NK-92 (cell line): ENCODE results near the gene AKAP7.

Source experiments
- DNase-seq: peaks from one replicate; lab custom pipeline; 2025; ENCODE audit not compliant: unreplicated experiment; lab: John Stamatoyannopoulos, UW

Gene AKAP7

DNA sequence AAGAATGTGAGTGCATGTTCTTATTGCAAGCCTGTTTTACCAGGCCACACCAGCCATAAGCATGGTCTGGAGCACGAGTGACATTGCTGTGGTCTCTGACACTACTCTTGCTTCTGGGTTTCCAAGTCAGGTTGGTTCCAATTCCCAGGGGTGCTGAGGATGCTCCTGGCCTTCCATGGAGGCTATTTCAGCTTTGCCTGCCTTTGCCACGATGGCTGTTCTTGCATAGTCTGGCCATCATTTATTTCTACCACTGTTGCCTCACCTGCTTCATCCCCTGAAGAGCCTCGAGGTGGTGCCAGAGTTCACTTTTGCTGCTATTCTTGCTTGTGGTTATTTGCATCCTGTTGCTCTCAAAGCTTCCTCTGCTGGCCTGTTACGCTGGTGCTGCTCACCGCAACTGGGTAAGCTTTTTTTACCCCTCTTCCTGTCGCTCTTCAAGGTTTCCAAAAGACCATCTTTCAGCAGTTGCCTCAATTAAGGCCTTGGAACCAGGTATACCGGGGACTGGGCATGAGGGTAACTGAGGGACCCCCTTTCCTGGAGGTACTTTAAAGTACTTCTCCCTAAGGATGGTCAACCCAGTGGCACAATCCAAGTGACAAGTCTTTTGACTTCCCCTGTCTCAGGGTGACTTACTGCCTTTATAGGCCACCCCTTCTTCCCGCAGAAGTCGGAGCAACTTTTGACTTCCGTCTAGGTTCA lies 64.5 kb downstream of the AKAP7 start:
- DNase-seq, result no peak

DNA sequence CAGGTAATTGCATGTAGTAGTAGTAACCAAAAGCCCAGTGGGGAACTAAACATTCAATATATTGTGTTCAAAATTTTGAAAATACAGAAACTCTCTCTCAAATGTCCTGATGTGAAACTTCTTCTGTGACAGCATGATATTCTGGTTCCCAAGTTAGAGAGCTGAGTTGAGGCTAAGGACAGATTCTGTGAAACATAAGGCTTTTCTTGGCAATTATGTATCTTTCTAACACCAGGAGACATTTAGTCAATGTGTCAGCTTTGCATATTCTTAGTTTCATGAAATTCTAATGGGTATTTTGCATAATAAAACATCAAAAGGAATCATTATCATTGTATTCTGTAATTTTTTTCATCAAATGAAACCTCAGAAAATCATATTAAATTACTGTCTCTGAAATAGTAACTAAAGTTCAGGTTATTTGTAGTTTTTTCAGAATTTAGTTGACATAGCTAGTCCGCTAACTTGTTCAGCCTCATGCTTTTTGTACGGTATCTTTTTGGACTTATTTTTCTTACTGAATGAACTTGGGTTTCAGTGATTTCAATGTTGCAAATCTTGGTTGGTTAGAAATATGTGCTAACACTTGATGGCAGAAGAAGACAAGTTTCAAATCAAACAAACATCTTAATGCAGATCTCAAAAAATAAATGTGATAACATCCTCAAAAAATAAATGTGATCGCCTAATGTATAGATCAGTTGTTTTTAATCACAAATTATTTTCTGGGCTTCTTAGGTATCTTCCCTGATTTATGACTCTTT lies 70.4 kb downstream of the AKAP7 start:
- no peak for DNase-seq

DNA sequence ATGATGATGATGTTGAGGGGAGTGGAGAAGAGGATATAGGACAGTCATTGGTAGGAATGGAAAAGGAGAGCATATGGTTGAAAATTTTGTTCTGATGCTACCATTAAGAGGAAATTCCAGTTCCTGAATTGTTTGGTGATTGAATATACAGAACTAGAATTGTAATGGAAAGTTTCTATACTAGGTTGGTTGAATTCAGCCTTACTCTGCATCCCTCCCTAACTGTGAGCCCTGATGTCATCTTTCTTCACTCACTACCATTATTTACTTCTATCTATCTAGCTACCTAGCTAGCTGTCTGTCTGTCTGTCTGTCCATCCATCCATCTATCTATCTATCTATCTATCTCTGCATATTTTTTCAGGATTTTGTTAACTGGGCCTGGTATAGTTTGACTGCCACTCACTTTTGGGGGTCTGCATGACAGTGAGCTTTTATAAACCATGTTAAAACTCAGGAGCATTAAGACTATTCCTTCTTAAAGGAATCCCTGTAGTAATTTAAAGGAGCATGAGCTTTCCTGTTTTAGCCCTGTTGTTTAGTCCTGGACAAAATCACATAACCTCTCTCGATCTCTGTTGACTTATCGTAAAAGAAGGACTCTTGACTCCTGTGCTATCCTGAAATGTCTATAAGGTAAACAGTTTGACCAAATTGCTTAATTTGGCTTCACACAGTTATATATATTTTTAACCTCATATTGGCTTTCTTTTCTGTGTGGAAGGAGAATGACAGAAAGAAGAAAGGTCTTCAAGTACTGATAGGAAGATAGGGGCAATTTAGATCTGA lies 71.4 kb downstream of the AKAP7 start:
- no peak for DNase-seq

DNA sequence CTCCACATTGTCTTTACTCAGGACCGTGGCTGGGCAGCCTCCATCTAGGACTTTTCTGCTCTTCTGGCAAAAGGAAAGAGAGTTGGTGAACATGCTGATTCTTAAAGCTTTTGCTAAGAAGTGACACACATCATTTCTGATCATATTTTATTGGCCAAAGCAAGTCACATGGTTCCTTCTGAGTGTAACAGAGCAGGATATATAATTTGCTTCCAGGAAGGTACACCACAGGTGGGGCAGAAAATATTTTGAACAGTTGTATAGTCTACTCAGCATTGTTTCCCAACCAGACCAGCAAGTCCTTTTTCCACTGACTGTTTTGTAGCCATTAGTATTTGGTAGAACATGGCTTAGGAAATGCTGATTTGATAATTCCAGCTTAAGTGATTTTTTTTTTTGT lies 73.5 kb downstream of the AKAP7 start:
- DNase-seq, result no peak

DNA sequence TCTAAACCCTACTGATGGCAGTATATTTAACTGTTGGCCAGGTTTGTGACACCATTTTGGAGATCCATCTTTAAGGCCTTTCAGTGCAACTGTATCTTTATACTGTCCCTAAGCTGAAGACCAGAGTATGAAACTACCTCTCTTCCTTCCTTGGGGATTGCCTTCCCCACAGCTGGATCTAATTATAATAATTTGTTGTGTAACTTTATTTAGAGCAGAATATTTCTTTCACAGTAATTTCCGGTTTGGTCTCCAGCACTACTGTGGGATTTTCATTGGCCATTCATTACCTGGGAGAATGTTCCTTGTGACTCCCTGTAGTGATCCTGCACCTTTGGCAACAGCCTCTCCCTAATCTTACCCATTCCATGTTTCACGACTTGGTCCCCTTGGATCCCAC lies 75.2 kb downstream of the AKAP7 start:
- no peak for DNase-seq

DNA sequence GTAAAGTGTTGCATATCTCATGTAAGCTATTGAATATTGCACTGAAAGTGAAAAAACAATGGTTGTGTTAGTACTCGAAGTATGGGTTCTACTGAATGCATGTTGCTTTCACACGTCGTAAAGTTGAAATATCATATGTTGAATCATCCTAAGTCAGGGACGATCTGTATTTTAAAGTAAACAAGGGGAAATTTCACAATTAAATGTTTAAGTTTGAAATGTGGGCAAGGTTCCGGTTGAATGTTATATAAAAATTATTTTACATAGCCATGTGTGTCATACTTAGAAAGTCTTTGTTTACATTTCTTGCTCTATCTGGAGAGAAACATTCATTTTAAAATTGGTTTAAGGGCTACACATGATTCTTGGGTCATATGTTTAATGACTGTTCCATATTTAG lies 76.8 kb downstream of the AKAP7 start:
- DNase-seq, result no peak

DNA sequence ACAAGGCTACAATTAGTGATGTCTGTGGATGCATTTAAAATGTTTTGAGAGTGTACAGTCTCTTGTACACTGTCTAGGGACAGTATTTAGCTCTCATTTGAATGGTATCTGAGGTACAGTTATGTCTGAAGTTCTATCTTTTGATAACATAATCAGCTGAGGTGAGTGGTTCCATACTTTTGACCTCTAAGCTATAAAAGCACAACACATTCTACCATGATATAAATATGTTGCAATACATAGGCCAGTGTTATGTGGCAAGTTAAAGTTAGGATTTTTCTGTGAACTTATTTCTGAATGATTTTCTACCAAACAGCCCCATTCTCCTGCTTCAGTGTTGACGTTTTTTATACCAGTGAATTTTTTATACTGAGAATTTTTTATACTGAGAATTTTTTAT lies 77.6 kb downstream of the AKAP7 start:
- no peak for DNase-seq

DNA sequence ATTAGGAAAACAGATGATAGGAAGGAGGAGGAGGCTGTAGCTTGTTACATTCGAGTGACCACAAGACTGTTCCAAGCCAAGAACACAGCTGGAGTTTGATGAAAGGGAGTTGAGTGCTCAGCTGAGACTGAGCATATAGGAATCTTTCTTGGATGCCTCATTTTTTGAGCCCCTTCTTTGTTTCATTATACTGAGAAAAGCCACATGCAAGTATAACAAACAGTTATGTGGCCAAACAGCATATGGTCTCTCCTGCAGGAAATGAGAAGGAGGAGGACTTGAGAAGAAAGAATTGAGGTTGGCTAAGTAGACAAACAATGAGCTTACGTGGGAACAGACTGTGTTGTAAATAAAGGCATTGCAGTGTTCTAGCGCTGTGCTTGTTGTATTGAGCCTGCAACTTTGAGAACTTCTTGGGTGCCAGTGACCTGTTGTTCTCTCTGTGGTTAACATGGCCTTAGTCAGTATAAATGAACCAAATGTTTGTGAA lies 78.3 kb downstream of the AKAP7 start:
- DNase-seq, result no peak

DNA sequence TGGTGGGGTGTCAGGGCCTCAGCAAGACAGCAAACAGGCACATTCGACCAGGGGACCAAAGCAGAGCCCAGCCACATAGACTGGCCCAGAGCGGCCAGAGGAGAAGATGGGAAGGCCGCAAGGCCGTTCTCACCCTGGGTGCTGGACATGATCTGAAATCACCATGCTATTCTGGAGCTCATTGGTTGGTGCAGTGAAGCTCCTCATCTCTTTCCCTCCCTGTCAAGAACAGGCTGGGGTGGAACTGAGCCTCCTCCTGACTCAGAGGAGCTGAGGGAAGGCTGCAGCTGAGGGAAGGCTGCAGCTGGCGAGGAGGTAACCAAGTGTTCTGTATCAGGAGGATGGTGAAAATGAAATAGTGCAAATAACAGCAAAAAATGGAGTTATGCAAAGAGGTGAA lies 80.0 kb downstream of the AKAP7 start:
- no peak for DNase-seq

DNA sequence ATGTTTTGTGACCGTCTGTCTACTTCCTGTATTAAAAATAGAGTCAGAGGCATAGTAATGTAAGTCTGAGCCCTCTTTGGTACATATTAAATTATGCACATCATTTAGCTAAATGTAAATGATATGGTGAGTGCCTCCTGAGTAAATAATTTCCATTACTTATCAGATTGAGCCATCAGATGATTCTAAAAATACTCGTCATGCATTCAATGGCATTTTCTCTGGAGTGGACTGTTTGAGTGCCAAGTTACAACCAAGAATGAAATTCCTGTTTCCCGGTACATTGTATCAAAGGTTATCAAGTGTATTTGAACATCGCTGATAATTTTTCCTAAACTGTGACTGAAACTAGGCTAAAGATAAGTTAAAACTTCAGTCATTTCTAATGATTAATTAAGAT lies 81.0 kb downstream of the AKAP7 start:
- no peak for DNase-seq

DNA sequence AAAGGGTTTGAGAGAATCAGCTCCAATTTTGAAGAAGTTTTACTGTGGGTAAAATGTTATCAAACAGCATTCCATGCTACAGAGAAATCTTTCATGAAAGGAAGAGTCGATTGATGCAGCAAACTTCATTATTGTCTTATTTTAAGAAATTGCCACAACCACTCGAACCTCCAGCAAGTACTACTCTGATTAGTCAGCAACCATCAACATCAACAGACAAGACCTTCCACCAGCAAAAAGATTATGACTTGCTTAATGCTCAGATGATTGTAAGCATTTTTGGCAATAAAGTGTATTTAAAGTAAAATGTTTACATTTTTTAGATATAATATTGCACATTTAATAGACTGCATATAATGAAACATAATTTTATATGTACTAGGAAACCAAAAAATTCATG lies 87.5 kb downstream of the AKAP7 start:
- DNase-seq, result no peak

DNA sequence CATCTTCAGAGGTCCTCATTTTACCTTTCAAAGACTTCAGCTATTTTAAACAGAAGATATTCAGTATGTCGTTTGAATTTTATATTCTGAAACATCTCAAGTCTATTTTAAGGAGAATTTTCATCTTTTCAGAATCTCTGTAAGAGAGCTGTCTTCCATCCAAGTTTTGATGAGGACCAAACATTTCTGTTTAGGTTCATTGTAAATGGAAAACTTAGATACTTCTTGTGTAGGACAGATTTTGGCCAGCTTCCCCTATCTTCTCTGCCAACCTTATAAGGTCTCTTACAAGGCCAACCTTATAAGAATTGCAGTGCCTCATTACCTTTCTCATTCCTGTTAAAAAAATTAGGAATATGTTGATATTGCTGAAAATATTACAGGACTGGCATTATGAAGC lies 88.1 kb downstream of the AKAP7 start:
- no peak for DNase-seq

DNA sequence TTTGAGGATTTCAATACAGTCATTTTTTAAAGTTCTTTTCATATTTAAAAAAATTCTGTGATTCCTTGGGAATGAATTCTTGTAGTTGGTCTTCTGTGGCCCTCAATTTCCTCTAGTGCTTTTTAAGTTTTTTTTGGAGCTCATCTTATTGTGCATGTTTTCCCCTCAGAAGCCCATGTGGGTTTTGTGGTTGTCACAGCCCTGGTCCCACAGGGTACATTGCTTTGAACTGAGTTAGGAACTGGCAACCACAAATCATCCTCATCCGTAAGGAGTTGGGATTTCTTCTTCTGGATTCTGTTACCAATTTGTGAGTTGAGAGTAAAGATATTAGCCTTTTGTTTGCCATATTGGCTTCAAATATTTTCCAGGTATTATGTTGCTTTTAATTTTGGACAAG lies 89.9 kb downstream of the AKAP7 start:
- DNase-seq, result no peak

DNA sequence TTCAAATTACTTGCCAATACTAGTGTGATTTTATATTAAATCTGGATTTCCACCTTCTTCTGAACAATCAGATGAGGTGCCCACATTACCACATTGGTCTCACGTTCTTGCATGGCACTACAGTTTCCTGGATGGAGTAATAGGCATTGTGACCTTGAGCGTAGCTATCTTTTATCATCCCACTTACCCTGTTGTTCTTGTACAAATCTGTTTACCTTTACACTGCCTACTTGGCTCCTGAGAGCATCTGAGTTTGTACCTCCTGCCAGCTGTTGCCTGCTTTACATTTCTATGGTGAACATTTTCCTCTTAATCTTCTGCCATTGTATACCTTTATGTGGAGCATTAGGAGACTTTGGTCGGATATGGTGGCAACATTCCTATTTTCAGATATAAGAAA lies 90.7 kb downstream of the AKAP7 start:
- DNase-seq, result no peak

DNA sequence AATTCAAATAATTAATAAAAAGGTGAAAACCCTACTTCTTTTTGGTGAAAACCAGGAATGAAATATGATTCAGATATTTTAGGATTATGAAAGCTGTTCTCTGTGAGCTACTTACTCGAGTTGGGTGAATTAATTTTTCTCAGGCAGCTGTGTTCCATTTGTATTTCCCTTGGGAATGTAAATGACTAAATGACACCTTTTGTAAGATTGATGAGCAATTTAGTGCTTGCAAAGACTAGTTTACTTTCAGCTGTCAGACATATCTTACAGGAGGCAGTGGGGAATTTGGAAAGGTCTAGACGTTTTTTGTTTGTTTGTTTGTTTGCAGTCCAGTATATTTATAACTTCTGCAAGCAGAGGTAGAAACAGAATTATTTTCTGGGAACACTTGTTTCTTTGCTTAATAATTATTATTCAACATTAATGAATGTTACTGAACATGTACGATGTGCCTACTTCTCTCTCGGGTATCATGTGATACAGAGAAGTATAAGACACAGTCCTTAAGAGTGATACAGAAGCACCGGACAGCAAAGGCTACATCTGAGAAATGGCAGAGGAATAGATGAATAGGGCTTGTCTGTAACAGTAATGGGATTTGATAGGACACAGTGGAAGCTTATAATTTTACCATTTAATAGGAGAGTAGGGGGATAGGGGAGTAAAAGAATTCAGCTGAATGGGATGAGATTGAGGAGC lies 91.3 kb downstream of the AKAP7 start:
- no peak for DNase-seq

DNA sequence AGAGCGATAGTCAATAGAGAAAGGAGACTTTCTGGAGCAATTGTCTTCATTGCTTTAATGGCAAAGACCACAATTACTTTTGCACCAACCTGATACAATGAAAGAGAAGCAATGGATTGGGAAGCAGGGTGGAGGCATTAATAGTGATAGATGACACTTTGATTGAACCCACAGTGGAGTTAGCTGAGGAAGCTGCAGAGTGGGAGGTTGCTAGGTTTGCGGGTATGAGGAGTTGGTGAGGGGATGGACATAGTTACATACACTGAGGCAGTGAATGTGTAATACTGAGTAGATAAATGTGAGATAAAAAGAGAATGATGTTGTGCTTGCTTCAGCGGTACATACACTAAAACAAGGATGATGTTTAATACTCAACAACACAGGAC lies 91.9 kb downstream of the AKAP7 start:
- DNase-seq, result no peak

DNA sequence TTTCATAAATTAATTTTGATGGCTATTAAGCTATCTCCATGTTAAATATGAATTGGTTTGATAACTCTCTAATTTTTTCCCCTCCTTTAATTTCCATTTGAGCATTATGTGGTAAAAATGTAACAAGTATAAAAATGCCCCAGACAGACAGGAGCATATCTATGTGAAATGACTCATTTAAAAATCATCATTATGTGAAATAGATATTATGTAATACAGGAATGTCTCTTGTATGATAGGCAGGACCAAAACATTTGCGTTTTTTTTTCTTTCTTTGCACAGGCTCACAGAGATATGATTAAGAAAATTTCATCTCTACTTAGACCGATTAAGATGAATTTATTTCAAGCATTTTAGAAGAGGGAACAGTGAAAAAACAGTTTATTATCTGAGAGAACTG lies 95.8 kb downstream of the AKAP7 start:
- DNase-seq, result no peak

DNA sequence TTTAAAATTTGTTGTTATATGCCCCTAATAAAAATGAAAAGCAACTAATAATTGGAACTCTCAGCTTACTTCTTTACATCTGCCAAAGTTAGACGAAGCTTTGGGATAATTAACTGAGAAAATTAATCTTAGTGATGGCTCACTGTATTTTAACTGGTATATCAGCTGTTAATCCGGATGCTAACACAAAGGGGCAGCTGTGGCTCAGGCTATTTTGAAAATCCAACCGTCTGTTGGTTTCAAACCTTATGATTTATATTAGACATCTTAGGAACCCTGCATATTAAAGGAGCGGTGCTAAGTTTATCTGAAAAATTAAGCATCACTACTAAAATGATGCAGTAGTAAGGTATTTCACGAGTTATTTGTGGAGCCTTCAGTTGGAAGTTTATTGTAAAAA lies 96.6 kb downstream of the AKAP7 start:
- no peak for DNase-seq

DNA sequence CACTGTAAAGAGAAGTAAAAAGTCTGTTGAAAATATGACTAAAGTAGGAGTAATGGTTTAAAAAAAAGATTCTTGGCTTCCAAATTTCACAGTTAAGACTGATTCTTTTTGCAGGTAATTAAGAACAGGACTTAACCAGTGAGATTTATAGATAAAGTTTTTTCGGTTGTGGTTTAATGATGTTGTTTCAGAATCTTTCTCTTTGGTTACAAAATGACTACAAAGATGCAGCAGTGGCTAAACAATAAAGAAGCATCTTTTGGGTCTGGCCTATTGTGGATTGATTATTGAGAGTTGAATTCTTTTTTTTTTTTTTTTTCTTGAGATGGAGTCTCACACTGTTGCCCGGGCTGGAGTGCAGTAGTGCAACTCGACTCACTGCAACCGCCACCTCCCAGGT lies 109.7 kb downstream of the AKAP7 start:
- no peak for DNase-seq

DNA sequence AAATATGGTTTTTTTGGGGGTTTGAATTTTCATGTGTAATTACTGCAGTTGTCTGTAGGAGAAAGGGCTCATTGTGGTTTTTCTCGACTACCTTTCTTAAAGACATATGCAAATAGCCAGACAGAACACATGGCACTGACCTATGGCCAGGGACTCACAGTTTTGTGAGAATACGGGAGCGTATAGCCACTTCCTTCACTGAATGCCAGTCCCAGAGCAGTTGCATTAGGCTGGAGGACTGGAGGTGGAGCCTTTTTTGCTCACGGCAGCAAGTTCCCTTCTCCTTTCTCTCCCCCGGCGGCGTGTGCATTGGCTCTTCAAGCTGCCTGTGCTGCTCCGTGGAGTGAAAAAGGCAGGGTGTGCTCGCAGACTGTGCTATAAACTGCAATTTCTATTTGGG lies 114.9 kb downstream of the AKAP7 start:
- DNase-seq, result no peak

DNA sequence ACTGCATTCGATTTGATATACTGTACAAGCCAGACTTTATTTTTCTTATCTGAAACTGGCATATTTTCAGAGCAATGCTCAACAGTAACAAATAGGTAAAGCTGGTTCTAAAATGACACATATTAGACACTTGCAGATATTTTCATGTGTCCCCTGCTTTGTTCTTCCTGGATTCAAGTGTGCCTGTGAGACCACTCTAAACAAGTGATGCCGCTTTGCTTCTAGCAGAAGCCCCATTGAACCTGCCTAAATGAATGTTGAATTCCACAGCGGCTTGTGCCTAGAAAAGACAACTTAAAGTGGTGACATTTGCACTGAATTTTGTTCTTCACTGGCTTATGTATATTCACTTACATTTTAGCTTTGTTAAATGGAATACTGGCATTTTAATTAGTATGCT lies 115.7 kb downstream of the AKAP7 start:
- no peak for DNase-seq
